Stomach (tissue), 4 donors: ENCODE measurements around the gene TMEM242.

Experiments used
- EP300 ChIP-seq: sonication (generic); formaldehyde crosslinking; IDR thresholded peaks from one replicate; pipeline ENCODE4 v1.6.1; 2017; ENCODE audit warnings: antibody characterized with exemption
- POLR2A ChIP-seq, 4 donors: fragments of 450-650 bp; IDR thresholded peaks; one replicate each; pipeline ENCODE4 v1.6.1; 2016; ENCODE audit warnings: antibody characterized with exemption in 4 of 4, control low read depth in 2 of 4, mild to moderate bottlenecking in 1 of 4, moderate library complexity in 1 of 4
- TF ChIP-seq, protein P1 (sequence below), 7 experiments: fragments of 450-650 bp in 4 of 7; fragments of 200-600 bp in 3 of 7; sonication (generic) in 3 of 7; IDR thresholded peaks; one replicate each; pipeline ENCODE4 v1.5.1; 2016 to 2019; ENCODE audit warnings: antibody characterized with exemption in 7 of 7, control low read depth in 2 of 7, mild to moderate bottlenecking in 1 of 7

DNA sequence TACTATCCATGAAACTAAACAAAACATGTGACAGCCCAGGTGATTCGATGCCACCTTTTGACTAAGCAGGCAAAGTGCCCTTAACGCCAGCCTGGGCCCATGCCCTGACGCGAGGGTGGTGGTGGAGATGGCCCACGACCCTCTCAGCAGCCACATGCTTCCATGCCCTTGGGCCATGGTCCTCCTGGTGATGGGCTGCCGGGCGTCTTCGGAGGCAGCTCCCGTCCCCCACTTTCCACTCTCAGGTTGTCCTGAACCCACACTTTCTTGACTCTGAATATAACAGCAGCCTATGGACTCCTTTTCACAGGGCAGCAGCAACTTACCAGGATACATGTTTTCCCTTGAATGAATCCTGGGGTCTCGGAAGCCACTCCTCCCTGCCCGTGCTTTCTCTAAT lies 33.6 kb downstream of the TMEM242 start:
- TF ChIP-seq, protein P1, sequence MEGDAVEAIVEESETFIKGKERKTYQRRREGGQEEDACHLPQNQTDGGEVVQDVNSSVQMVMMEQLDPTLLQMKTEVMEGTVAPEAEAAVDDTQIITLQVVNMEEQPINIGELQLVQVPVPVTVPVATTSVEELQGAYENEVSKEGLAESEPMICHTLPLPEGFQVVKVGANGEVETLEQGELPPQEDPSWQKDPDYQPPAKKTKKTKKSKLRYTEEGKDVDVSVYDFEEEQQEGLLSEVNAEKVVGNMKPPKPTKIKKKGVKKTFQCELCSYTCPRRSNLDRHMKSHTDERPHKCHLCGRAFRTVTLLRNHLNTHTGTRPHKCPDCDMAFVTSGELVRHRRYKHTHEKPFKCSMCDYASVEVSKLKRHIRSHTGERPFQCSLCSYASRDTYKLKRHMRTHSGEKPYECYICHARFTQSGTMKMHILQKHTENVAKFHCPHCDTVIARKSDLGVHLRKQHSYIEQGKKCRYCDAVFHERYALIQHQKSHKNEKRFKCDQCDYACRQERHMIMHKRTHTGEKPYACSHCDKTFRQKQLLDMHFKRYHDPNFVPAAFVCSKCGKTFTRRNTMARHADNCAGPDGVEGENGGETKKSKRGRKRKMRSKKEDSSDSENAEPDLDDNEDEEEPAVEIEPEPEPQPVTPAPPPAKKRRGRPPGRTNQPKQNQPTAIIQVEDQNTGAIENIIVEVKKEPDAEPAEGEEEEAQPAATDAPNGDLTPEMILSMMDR (IDR thresholded peaks at IDR 0.05), result no peak
- TF ChIP-seq POLR2A (IDR thresholded peaks at IDR 0.05) (no peak), EP300 (no peak)
